ENCODE results near the gene BCL2L1. TPM values are rescaled to one million over a fixed set of nuclear protein-coding genes. Genes with fewer than 3 reads are reported as not detected.
A peak's percentile ranks its signal among the peaks of the same experiment; 100 is the strongest.
"Not testable (repeated sequence)": the region's sequence is repeated elsewhere in the genome, so short reads cannot be mapped to it uniquely, and the experiment has no call there.

The BCL2L1 gene
- total RNA-seq, 2 experiments from 2014 or later: 57.1 to 58.8 TPM

DNA sequence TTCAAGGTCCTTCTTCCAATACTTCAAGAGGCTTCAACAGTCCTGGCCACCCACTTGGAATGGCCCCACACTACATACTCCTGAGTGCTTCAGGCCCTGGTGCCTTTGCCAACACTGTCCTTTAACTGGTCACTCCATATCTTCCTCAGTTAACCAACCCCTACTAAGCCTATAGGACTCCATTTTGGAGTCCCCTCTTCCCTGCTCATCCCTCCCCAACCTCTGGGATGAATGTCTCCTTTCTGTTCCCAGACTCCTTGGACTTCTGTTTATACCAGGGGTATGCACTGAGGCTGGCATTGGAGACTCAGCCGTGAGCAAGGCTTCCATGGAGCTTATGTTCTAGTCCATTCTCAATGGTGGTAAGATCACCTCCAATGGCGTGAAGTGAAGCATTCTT lies 51.3 kb downstream of the BCL2L1 start:
- Mint-ChIP-seq H3K36me3 (ENCODE audit: low read depth) (peaks cover 57% of the 10 kb centered on the region), H3K4me1 (peaks cover 80% of the 10 kb centered on the region), H3K9me3 (no peaks in the 10 kb centered on the region), H3K27ac (peak overlapping the region; percentile 33), H3K4me3 (no peak overlapping the region), H3K27me3 (no peaks in the 10 kb centered on the region)
- ChIA-PET POLR2A (no interaction called here), CTCF (interaction anchor here (1.4 to 2.6 kb wide), 2 partner anchors 10 to 53 kb away, joined by 6 to 14 read pairs; no protein-coding TSS in a partner anchor)
- no peak for DNase-seq

DNA sequence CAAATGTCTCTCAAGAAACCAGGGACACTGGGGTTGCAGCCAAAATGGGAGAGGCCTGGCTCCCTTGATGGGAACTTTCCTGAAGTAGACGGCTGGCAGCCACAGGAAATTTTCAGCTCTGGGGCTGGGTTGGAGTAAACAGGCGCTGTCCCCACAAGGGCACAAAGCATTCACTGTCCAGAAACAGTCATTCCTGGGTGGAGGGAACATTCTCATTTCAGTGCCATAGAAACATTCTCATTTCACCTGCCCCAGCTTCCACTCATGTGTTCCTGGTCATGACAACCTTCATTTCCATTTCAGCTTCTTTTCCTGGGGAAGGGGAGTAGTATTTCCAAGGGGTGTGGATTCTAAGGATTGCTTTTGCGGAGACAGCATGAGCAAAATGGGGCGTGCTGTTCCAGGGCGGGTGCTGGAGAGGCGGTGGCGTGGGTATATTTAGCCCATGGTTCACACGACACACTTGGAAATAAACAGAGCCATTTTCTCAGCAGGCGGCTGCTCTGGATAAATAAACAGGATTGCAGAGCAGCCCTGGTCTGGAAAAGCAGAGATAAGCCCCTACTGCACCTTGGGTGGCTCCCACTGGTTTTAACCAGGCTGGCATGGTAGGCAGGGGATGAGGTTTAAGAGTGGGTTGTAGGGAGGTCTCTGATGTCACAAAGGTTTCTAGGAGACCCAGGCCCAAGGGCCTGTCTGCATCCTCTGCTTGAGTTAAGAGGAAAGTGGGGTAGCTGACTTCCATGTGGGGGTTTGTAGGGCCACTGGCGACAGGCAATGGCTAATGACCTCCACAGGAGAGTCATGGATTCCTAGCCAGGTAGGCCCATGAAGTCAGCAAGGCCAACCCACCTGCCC lies 52.1 kb downstream of the BCL2L1 start:
- peak overlapping the region; percentile 67 for H3K27ac Mint-ChIP-seq
- H3K9me3 Mint-ChIP-seq: no peaks in the 10 kb centered on the region
- peaks cover 61% of the 10 kb centered on the region for H3K36me3 Mint-ChIP-seq (ENCODE audit: low read depth)
- POLR2A ChIA-PET: no interaction called here
- H3K4me3 Mint-ChIP-seq: no peak overlapping the region
- no peak for DNase-seq
- peaks cover 80% of the 10 kb centered on the region for H3K4me1 Mint-ChIP-seq
- no peaks in the 10 kb centered on the region for H3K27me3 Mint-ChIP-seq
- CTCF ChIA-PET: interaction anchor here (1.4 to 2.6 kb wide), 3 partner anchors 9 to 53 kb away, joined by 4 to 14 read pairs (median 6); no protein-coding TSS in a partner anchor

DNA sequence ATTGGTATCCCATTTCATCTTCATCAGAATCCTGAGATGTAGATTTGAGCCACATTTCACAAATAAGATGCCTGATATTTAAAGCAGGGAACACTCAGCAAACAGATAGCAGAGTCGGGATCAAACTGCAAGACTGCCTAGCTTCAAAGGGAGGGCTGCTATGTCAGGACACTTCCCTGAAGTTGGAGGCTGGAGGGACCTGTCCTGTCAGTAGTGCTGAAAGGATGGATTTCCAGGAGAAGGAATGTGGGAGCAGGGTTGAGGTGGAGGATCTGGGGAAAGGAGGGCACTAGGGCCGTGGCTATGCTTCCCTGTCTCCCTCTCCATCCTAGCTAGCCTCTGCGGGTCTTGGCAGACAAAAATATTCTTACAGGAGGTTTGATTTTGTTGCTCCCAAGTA lies 52.8 kb downstream of the BCL2L1 start:
- no peak for DNase-seq
- Mint-ChIP-seq H3K27me3 (no peaks in the 10 kb centered on the region), H3K27ac (peak overlapping the region; percentile 67), H3K36me3 (ENCODE audit: low read depth) (peaks cover 61% of the 10 kb centered on the region), H3K4me3 (no peak overlapping the region), H3K4me1 (peaks cover 81% of the 10 kb centered on the region), H3K9me3 (no peaks in the 10 kb centered on the region)
- ChIA-PET CTCF (interaction anchor here (1.4 to 2.6 kb wide), 2 partner anchors 8 to 54 kb away, joined by 4 to 14 read pairs; no protein-coding TSS in a partner anchor), POLR2A (no interaction called here)

DNA sequence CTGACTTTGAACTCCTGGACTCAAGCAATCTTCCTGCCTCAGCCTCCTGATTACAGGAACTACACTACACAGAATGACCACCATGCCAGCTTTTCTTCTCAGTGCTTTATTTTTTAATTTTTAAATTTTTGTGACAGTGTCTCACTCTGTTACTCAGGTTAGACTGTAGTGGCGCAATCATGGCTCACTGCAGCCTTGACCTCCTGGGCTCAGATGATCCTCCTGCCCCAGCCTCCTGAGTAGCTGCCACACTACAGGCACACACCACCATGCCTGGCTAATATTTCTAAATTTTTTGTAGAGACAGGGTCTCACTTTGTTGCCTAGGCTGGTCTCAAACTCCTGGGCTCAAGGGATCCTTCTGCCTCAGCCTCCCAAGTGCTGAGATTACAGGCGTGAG lies 53.7 kb downstream of the BCL2L1 start:
- H3K4me3 Mint-ChIP-seq, DNase-seq, POLR2A ChIA-PET, H3K9me3 Mint-ChIP-seq, H3K27me3 Mint-ChIP-seq: not testable (repeated sequence)
- Mint-ChIP-seq H3K36me3 (ENCODE audit: low read depth) (peaks cover 61% of the 10 kb centered on the region), H3K4me1 (peaks cover 78% of the 10 kb centered on the region), H3K27ac (peak overlapping the region; percentile 67)
- CTCF ChIA-PET: interaction anchor here (0.7 to 2.8 kb wide), 5 partner anchors 15 to 92 kb away, joined by 3 to 9 read pairs (median 4); no protein-coding TSS in a partner anchor

DNA sequence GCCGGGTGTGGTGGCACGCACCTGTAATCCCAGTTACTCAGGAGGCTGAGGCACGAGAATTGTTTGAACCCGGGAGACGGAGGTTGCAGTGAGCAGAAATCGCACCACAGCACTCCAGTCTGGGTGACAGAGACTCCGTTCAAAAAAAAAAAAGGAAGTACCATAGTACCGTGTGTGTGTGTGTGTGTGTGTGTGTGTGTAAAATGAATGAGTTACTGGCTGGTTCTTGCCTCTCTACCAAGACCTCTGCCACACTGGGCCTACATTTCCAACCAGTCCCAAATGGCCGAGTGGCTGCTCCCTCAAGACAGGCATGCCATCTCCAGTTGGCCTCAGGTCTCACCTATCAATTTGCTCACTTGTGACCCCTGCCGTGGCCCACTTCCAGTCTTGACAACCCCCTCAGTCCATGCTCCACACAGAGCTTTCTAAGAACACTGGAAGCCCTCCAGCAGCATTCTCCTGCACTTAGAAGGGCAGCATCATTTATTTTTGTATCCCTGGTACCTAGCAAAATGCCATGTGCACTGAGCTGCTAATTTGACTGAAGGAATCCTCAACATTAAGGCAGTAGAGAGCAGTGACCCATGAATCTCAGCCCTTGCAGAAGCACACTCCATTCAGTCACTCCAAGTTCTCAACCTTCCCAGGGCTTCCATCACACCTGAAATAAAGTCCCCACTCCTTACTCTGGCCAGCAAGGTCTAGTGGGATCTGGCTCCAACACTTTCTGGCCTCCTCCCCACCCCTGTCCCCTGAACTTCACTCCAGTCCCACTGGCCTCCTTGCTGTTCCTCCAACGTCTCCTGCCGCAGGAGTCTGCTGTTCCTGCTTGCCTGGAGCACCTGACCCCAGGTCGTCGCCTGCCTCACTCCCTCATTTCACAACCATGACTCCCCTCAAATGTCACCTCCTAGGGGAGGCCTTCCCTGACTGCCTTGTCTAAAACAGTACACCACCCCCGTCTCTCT lies 55.1 kb downstream of the BCL2L1 start:
- Mint-ChIP-seq H3K36me3 (ENCODE audit: low read depth) (peaks cover 53% of the 10 kb centered on the region), H3K9me3 (no peaks in the 10 kb centered on the region), H3K27me3 (no peaks in the 10 kb centered on the region), H3K27ac (peak overlapping the region; percentile 83), H3K4me1 (peaks cover 79% of the 10 kb centered on the region), H3K4me3 (no peak overlapping the region)
- no peak for DNase-seq
- POLR2A ChIA-PET: interaction anchor here (0.5 to 0.7 kb wide), 3 partner anchors 18 to 37 kb away, joined by 3 to 5 read pairs (median 4); no protein-coding TSS in a partner anchor
- CTCF ChIA-PET: interaction anchor here (0.6 to 2.8 kb wide), 5 partner anchors 17 to 106 kb away, joined by 3 to 9 read pairs (median 6); no protein-coding TSS in a partner anchor

DNA sequence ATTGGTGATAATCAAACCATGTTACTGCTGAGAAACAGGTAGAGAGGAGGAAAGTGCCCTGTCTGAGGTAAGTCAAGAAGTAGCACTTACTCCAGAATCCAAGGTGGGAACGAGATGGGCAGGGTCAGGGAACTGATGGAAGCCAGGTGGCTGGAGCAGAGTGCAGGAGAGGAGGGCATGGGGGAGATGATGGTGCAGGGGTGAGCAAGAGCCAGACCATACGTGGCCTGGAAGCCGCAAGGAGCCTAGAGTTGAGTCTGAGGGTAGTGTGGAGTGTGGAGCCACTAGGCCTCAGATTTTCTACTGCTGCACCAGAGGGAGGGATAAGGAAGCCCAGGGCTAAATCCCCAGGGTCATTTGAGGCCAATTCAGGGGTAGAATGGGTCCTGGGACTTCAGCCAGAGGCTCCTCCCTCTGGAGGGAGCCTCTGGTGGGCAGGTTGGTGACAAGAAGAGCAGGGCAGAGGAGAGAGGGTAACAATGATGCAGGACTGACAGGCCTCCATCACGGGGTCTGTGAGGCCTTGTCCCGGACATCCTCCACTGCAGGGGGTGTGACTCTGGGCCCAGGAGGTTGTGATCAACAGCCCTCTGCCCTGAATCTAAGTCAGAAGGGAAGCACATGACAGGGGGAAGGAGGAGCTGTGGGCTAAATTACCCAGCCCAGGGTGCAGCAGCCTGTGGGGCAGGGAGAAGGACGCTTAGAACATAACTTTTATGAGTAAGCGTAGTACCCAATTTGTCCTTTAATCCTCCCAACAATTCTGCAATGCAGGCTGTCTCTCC lies 56.2 kb downstream of the BCL2L1 start:
- H3K9me3 Mint-ChIP-seq: no peaks in the 10 kb centered on the region
- DNase-seq: peak; percentile 36
- H3K27ac Mint-ChIP-seq: peak overlapping the region; percentile 83
- POLR2A ChIA-PET: no interaction called here
- no peaks in the 10 kb centered on the region for H3K27me3 Mint-ChIP-seq
- H3K4me1 Mint-ChIP-seq: peaks cover 80% of the 10 kb centered on the region
- peaks cover 49% of the 10 kb centered on the region for H3K36me3 Mint-ChIP-seq (ENCODE audit: low read depth)
- CTCF ChIA-PET: interaction anchor here (0.6 to 9.9 kb wide), 5 partner anchors 9 to 112 kb away, joined by 3 to 219 read pairs (median 9); partner anchors contain the start of gene BCL2L1
- no peak overlapping the region for H3K4me3 Mint-ChIP-seq

DNA sequence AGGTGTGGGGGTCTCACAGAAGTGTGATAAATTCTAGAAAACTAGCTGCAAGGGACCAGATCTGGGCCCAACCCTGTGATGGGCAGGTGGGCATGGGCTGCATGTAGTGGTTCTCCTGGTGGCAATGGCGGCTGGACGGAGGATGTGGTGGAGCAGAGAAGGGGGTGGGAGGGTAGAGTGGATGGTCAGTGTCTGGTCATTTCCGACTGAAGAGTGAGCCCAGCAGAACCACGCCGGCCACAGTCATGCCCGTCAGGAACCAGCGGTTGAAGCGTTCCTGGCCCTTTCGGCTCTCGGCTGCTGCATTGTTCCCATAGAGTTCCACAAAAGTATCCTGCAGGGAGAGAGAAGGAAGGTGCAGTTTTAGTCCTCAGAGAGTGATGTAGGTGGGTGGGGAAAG lies 56.9 kb downstream of the BCL2L1 start:
- Mint-ChIP-seq H3K4me3 (no peak overlapping the region), H3K27ac (peak overlapping the region; percentile 83), H3K36me3 (ENCODE audit: low read depth) (peaks cover 46% of the 10 kb centered on the region), H3K27me3 (no peaks in the 10 kb centered on the region), H3K4me1 (peaks cover 82% of the 10 kb centered on the region), H3K9me3 (no peaks in the 10 kb centered on the region)
- ChIA-PET POLR2A (no interaction called here), CTCF (interaction anchor here (1.1 to 9.9 kb wide), 3 partner anchors 10 to 57 kb away, joined by 3 to 219 read pairs (median 62); partner anchors contain the start of gene BCL2L1)
- no peak for DNase-seq

DNA sequence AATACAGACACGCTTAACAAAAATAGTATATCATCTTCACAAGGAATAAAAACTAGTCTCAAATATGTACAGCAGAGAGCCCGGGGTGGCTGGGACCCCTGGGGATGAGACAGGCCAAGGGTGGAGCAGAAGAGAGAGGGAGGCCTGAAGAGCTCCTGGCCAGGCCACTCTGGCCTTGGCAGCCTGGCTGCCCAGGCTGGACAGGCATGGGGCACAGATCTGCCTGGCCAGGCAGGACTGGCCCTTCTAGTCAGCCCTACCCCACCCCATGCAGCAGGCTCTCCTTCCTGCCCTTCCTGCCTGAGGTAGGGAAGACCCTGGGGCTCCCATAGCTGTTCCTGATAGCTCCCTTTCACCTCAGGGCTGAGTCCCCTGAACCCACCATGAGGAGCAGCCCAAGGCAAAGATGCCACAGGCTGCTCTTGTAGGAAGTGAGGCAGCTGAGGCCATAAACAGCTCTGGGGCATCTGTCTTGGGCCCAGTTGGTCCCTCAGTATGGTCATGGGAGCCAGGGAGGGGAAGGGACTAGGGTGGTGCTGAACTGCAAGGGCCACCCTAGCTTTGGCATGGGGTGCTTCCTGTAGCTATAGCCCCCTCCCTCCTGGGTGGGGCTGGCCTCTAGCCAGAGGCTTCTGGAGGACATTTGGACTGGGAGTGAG lies 57.8 kb downstream of the BCL2L1 start:
- Mint-ChIP-seq H3K4me3 (no peak overlapping the region), H3K27ac (peak overlapping the region; percentile 83), H3K36me3 (ENCODE audit: low read depth) (peaks cover 38% of the 10 kb centered on the region), H3K4me1 (peaks cover 77% of the 10 kb centered on the region), H3K9me3 (no peaks in the 10 kb centered on the region), H3K27me3 (no peaks in the 10 kb centered on the region)
- CTCF ChIA-PET: interaction anchor here (1.1 to 9.9 kb wide), 6 partner anchors 11 to 58 kb away, joined by 3 to 219 read pairs (median 4); partner anchors contain the start of gene BCL2L1
- DNase-seq: no peak
- POLR2A ChIA-PET: interaction anchor here (0.6 kb wide), 1 partner anchor 31 kb away, joined by 7 read pairs; no protein-coding TSS in a partner anchor

DNA sequence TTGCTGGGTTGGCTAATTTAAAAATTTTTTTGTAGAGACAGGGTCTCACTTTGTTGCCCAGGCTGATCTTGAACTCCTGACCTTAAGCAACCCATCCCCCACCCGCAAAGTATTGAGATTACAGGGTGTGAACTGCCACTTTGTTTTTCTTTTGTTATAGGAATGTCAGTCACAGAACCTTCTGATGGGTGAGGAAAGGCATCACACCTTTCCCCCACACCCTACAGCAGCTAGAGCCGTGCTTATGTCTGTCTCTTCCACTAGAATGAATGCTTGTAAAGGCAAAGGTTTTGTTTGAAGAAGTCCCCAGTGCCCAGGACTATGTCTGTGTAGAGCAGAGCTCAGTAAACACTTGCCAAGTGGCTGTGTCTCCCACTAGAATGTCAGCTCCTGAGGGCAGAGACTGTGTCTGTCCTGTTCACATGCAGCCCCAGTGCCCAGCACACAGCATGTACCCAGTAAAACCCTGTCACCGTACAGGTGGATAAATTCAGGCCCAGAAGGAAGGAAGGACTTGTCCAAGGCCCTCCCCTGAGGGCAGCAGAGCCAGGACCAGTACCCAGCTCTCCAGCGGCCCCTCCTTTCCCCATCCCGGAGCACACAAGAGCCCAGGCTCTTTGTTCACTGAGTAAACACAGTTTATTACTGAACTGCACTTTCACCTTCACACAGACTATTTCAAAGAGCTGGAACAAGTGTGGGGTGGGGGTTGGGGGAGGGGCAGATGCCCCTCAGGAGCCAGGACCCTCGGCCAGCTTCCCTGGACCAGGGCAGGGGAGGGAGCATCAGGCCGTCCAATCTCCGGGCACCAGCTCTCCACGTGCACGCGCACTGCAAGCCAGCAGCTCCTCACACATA lies 58.6 kb downstream of the BCL2L1 start:
- POLR2A ChIA-PET: interaction anchor here (0.7 kb wide), 1 partner anchor 20 kb away, joined by 3 read pairs; no protein-coding TSS in a partner anchor
- Mint-ChIP-seq H3K27me3 (no peaks in the 10 kb centered on the region), H3K4me3 (no peak overlapping the region), H3K9me3 (no peaks in the 10 kb centered on the region), H3K36me3 (ENCODE audit: low read depth) (peaks cover 31% of the 10 kb centered on the region), H3K27ac (peak overlapping the region; percentile 83), H3K4me1 (peaks cover 70% of the 10 kb centered on the region)
- CTCF ChIA-PET: interaction anchor here (0.8 to 9.9 kb wide), 7 partner anchors 12 to 58 kb away, joined by 3 to 219 read pairs (median 5); partner anchors contain the start of gene BCL2L1
- no peak for DNase-seq

DNA sequence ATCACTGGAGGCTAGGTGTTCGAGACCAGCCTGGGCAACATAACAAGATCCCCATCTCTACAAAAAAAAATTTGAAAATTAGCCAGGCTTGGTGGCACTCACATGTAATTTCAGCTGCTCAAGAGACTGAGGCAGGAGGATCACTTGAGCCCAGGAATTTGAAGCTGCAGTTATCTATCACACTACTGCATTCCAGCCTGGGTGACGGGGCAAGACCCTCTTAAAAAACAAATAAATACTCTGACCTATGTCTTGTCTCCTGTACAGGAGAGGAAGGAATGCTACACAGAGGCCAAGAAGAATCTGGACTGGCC lies 59.2 kb downstream of the BCL2L1 start:
- ChIA-PET CTCF (interaction anchor here (0.8 to 9.9 kb wide), 7 partner anchors 12 to 59 kb away, joined by 3 to 219 read pairs (median 5); partner anchors contain the start of gene BCL2L1), POLR2A (interaction anchor here (0.7 kb wide), 1 partner anchor 21 kb away, joined by 3 read pairs; no protein-coding TSS in a partner anchor)
- Mint-ChIP-seq H3K4me1 (peaks cover 66% of the 10 kb centered on the region), H3K36me3 (ENCODE audit: low read depth) (peaks cover 29% of the 10 kb centered on the region), H3K27me3 (no peaks in the 10 kb centered on the region), H3K9me3 (no peaks in the 10 kb centered on the region), H3K4me3 (no peak overlapping the region), H3K27ac (no peak overlapping the region)
- no peak for DNase-seq

All from activated CD4-positive, alpha-beta T cell treated with anti-CD3 and anti-CD28 coated beads, Interleukin-2, amount 10 ng/mL, durations not matched to agents 7 days and 5 days (primary cell).